HepG2 (cell line): ENCODE results near the gene PCDHA9.

Experiments used
- DPF2 ChIP-seq: sonication (generic); formaldehyde crosslinking; IDR thresholded peaks from 2 replicates; pipeline ENCODE4 v1.4.0; 2020; ENCODE audit warnings: mild to moderate bottlenecking, low read depth, missing genetic modification reagents, borderline replicate concordance
- EZH2 ChIP-seq: conservative IDR thresholded peaks from 2 replicates; pipeline ENCODE4 v1.6.1; 2012; ENCODE audit warnings: mild to moderate bottlenecking, low read depth, low read length, moderate library complexity
- HIVEP1 ChIP-seq: sonication (generic); formaldehyde crosslinking; IDR thresholded peaks from 2 replicates; pipeline ENCODE4 v1.4.0; 2020; ENCODE audit warnings: mild to moderate bottlenecking, missing genetic modification reagents
- NFAT5 ChIP-seq: sonication (generic); formaldehyde crosslinking; IDR thresholded peaks from 2 replicates; pipeline ENCODE4 v1.4.0; 2020; ENCODE audit warnings: missing genetic modification reagents
- POLR2AphosphoS5 ChIP-seq: IDR thresholded peaks from 2 replicates; pipeline ENCODE4 v1.6.1; 2012; ENCODE audit warnings: low read depth, low read length
- ZBTB1 ChIP-seq: sonication (generic); formaldehyde crosslinking; IDR thresholded peaks from 2 replicates; pipeline ENCODE4 v1.4.0; 2020; ENCODE audit warnings: missing genetic modification reagents, borderline replicate concordance
- TF ChIP-seq, protein P1 (sequence below): sonication (generic); formaldehyde crosslinking; IDR thresholded peaks from 2 replicates; pipeline ENCODE4 v1.4.0; 2020; ENCODE audit warnings: missing genetic modification reagents

DNA sequence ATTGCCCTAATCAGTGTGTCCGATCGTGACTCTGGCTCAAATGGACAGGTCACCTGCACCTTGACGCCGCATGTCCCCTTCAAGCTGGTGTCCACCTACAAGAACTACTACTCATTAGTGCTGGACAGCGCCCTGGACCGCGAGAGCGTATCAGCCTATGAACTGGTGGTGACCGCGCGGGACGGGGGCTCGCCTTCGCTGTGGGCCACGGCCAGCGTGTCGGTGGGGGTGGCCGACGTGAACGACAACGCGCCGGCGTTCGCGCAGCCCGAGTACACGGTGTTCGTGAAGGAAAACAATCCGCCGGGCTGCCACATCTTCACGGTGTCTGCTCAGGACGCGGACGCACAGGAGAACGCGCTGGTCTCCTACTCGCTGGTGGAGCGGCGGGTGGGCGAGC lies 35.2 kb downstream of the PCDHA9 start:
- TF ChIP-seq, protein P1, sequence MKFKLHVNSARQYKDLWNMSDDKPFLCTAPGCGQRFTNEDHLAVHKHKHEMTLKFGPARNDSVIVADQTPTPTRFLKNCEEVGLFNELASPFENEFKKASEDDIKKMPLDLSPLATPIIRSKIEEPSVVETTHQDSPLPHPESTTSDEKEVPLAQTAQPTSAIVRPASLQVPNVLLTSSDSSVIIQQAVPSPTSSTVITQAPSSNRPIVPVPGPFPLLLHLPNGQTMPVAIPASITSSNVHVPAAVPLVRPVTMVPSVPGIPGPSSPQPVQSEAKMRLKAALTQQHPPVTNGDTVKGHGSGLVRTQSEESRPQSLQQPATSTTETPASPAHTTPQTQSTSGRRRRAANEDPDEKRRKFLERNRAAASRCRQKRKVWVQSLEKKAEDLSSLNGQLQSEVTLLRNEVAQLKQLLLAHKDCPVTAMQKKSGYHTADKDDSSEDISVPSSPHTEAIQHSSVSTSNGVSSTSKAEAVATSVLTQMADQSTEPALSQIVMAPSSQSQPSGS (CRISPR knock-in tag): no peak
- TF ChIP-seq DPF2 (CRISPR knock-in tag) (no peak), HIVEP1 (CRISPR knock-in tag) (no peak), EZH2 (no peak), ZBTB1 (CRISPR knock-in tag) (no peak), POLR2AphosphoS5 (no peak), NFAT5 (CRISPR knock-in tag) (no peak)
